CD4-positive, alpha-beta T cell treated with Interleukin-2 at 100 ng/mL for 4 hours (primary cell): ENCODE results near the gene PLA2G15.
A peak's percentile ranks its signal among the peaks of the same experiment; 100 is the strongest.

Source experiments
- DNase-seq: peaks from one replicate; pipeline ENCODE4 v3.0.0-alpha.2; 2020; ENCODE audit warnings: low spot score

Gene PLA2G15

GRCh38 chr16:68244903-68245853 is at the start of gene PLA2G15:
Gene PLA2G15, plus strand, starts transcription at chr16:68245373. Its CDS starts 54 bp downstream, at chr16:68245427.
- peak; percentile 97 for DNase-seq

GRCh38 chr16:68197250-68197649 is 47.9 kb upstream of the PLA2G15 start:
- DNase-seq: no peak

- DNase-seq: no peak
These were observed 44.9 kb upstream of the PLA2G15 start for GRCh38 chr16:68200088-68200783.

GRCh38 chr16:68202091-68202519 is 43.1 kb upstream of the PLA2G15 start:
- no peak for DNase-seq

- DNase-seq: no peak
These were observed 38.9 kb upstream of the PLA2G15 start for GRCh38 chr16:68206245-68206644.

- no peak for DNase-seq
These were observed 30.4 kb upstream of the PLA2G15 start for GRCh38 chr16:68214726-68215125.

- no peak for DNase-seq
These were observed 29.9 kb upstream of the PLA2G15 start for GRCh38 chr16:68215302-68215701.

- no peak for DNase-seq
These were observed 28.9 kb upstream of the PLA2G15 start for GRCh38 chr16:68216240-68216639.

- DNase-seq: no peak
These were observed 27.7 kb upstream of the PLA2G15 start for GRCh38 chr16:68217506-68217905.

- no peak for DNase-seq
These were observed 25.3 kb upstream of the PLA2G15 start for GRCh38 chr16:68219725-68220351.

- DNase-seq: no peak
These were observed 22.1 kb upstream of the PLA2G15 start for GRCh38 chr16:68223072-68223471.

- no peak for DNase-seq
These were observed 19.1 kb upstream of the PLA2G15 start for GRCh38 chr16:68226116-68226515.

- DNase-seq: no peak
These were observed 17.9 kb upstream of the PLA2G15 start for GRCh38 chr16:68227183-68227793.

GRCh38 chr16:68227850-68228553 is 17.2 kb upstream of the PLA2G15 start:
- DNase-seq: no peak

GRCh38 chr16:68228652-68229051 is 16.5 kb upstream of the PLA2G15 start:
- no peak for DNase-seq

GRCh38 chr16:68229431-68230175 is 15.6 kb upstream of the PLA2G15 start:
- DNase-seq: peak; percentile 57

- no peak for DNase-seq
These were observed 15.0 kb upstream of the PLA2G15 start for GRCh38 chr16:68230176-68230571.

GRCh38 chr16:68230956-68231355 is 14.2 kb upstream of the PLA2G15 start:
- no peak for DNase-seq

GRCh38 chr16:68231384-68232136 is 13.6 kb upstream of the PLA2G15 start:
- no peak for DNase-seq

GRCh38 chr16:68232335-68232734 is 12.8 kb upstream of the PLA2G15 start:
- DNase-seq: no peak
